Neural cell (in vitro differentiated cells): ENCODE data around the gene DYRK2.

ENCODE experiments used
- EZH2 ChIP-seq: fragments of 200-600, 300-800 bp; shearing (Covaris generic), sonication (generic); IDR thresholded peaks from 2 replicates; pipeline ENCODE4 v1.6.1; 2014; ENCODE audit warnings: antibody characterized with exemption, low read length, borderline replicate concordance, mild to moderate bottlenecking; ENCODE audit not compliant: insufficient read depth, poor library complexity, severe bottlenecking
- MXI1 ChIP-seq: fragments of 450-650 bp; conservative IDR thresholded peaks from 2 replicates; pipeline ENCODE4 v1.6.1; 2014; ENCODE audit warnings: antibody characterized with exemption, mild to moderate bottlenecking; ENCODE audit not compliant: poor library complexity, severe bottlenecking
- POLR2AphosphoS5 ChIP-seq: IDR thresholded peaks from 2 replicates; pipeline ENCODE4 v1.6.1; 2012
- RAD21 ChIP-seq: fragments of 450-650 bp; conservative IDR thresholded peaks from 2 replicates; pipeline ENCODE4 v1.6.1; 2014; ENCODE audit warnings: antibody characterized with exemption, mild to moderate bottlenecking, moderate library complexity
- SMC3 ChIP-seq: fragments of 450-650 bp; conservative IDR thresholded peaks from 2 replicates; pipeline ENCODE4 v1.6.1; 2014; ENCODE audit warnings: antibody characterized with exemption, mild to moderate bottlenecking, moderate library complexity; ENCODE audit not compliant: poor library complexity
- TAF1 ChIP-seq: IDR thresholded peaks from 2 replicates; pipeline ENCODE4 v1.6.1; 2012; ENCODE audit warnings: low read depth
- TF ChIP-seq, protein P1 (sequence below): fragments of 450-650 bp; IDR thresholded peaks from 2 replicates; pipeline ENCODE4 v1.5.1; 2014; ENCODE audit warnings: antibody characterized with exemption, mild to moderate bottlenecking, moderate library complexity; ENCODE audit not compliant: poor library complexity, severe bottlenecking
- TF ChIP-seq, protein P2 (sequence below): IDR thresholded peaks from 2 replicates; pipeline ENCODE4 v1.6.1; 2012; ENCODE audit warnings: borderline replicate concordance

DNA sequence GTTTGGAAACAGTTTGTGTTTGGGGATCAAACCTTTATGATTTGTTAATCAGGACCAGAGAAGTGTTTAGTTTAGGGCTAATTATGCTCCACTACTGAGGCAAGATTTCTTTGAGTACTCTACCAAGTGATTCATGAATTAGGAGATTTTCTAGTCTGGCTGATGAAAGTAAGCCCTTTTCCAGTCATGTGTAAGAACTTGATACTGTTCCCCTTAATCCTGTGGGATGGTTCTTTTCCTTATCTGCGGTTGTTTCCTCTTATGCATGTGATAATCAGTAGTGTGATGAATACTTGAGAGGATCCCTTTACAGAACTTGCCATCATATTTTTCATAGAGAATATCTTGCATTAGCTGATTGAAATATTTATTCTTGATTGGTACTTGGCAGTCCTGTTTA is 42.1 kb downstream of the DYRK2 start:
- TF ChIP-seq, protein P1, sequence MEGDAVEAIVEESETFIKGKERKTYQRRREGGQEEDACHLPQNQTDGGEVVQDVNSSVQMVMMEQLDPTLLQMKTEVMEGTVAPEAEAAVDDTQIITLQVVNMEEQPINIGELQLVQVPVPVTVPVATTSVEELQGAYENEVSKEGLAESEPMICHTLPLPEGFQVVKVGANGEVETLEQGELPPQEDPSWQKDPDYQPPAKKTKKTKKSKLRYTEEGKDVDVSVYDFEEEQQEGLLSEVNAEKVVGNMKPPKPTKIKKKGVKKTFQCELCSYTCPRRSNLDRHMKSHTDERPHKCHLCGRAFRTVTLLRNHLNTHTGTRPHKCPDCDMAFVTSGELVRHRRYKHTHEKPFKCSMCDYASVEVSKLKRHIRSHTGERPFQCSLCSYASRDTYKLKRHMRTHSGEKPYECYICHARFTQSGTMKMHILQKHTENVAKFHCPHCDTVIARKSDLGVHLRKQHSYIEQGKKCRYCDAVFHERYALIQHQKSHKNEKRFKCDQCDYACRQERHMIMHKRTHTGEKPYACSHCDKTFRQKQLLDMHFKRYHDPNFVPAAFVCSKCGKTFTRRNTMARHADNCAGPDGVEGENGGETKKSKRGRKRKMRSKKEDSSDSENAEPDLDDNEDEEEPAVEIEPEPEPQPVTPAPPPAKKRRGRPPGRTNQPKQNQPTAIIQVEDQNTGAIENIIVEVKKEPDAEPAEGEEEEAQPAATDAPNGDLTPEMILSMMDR = no peak
- TF ChIP-seq TAF1 (no peak), EZH2 (no peak), MXI1 (no peak), SMC3 (no peak), RAD21 (no peak), POLR2AphosphoS5 (no peak)
- TF ChIP-seq, protein P2, sequence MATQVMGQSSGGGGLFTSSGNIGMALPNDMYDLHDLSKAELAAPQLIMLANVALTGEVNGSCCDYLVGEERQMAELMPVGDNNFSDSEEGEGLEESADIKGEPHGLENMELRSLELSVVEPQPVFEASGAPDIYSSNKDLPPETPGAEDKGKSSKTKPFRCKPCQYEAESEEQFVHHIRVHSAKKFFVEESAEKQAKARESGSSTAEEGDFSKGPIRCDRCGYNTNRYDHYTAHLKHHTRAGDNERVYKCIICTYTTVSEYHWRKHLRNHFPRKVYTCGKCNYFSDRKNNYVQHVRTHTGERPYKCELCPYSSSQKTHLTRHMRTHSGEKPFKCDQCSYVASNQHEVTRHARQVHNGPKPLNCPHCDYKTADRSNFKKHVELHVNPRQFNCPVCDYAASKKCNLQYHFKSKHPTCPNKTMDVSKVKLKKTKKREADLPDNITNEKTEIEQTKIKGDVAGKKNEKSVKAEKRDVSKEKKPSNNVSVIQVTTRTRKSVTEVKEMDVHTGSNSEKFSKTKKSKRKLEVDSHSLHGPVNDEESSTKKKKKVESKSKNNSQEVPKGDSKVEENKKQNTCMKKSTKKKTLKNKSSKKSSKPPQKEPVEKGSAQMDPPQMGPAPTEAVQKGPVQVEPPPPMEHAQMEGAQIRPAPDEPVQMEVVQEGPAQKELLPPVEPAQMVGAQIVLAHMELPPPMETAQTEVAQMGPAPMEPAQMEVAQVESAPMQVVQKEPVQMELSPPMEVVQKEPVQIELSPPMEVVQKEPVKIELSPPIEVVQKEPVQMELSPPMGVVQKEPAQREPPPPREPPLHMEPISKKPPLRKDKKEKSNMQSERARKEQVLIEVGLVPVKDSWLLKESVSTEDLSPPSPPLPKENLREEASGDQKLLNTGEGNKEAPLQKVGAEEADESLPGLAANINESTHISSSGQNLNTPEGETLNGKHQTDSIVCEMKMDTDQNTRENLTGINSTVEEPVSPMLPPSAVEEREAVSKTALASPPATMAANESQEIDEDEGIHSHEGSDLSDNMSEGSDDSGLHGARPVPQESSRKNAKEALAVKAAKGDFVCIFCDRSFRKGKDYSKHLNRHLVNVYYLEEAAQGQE = no peak
